ENCODE measurements around the gene CDC14A. TPM values are rescaled to one million over a fixed set of nuclear protein-coding genes. Genes with fewer than 3 reads are reported as not detected.

Gene CDC14A
- total RNA-seq, 1 experiment from 2014 or later, result 11.1 TPM

- TF ChIP-seq ZSCAN18 (CRISPR knock-in tag; IDR thresholded peaks at IDR 0.05) (no peak), MXD4 (CRISPR knock-in tag; IDR thresholded peaks at IDR 0.05; ENCODE audit: borderline replicate concordance) (no peak), NR1H2 (CRISPR knock-in tag; IDR thresholded peaks at IDR 0.05) (no peak), AR (CRISPR knock-in tag; IDR thresholded peaks at IDR 0.05) (no peak), NFE2L1 (CRISPR knock-in tag; IDR thresholded peaks at IDR 0.05) (no peak), FOXP1 (CRISPR knock-in tag; IDR thresholded peaks at IDR 0.05; ENCODE audit: borderline replicate concordance) (no peak), EMX1 (CRISPR knock-in tag; IDR thresholded peaks at IDR 0.05) (no peak), SMAD3 (CRISPR knock-in tag; IDR thresholded peaks at IDR 0.05; ENCODE audit: borderline replicate concordance) (no peak)
Measured at GRCh38 chr1:100532645-100533044, 180.3 kb downstream of the CDC14A start (continued).

- CTCF ChIA-PET, result interaction anchor here (1.3 kb wide), 1 partner anchor 8 kb away, joined by 5 read pairs; no protein-coding TSS in a partner anchor
- no peaks in the 10 kb centered on the region for H3K36me3 Mint-ChIP-seq
- POLR2A ChIA-PET, result no interaction called here
- no peak for ATAC-seq
- no peaks in the 10 kb centered on the region for H3K9me3 Mint-ChIP-seq
- no peak overlapping the region for H3K4me3 Mint-ChIP-seq
- H3K27me3 Mint-ChIP-seq (ENCODE audit: low read depth), result peaks cover 55% of the 10 kb centered on the region
- peaks cover 15% of the 10 kb centered on the region for H3K4me1 Mint-ChIP-seq
- no peak overlapping the region for H3K27ac Mint-ChIP-seq
- DNase-seq (ENCODE audit: low spot score), result no peak
- TF ChIP-seq AR (CRISPR knock-in tag; IDR thresholded peaks at IDR 0.05) (no peak), E2F1 (CRISPR knock-in tag; IDR thresholded peaks at IDR 0.05) (no peak), ZNF423 (CRISPR knock-in tag; IDR thresholded peaks at IDR 0.05) (no peak), CREM (CRISPR knock-in tag; IDR thresholded peaks at IDR 0.05) (no peak), ATF2 (CRISPR knock-in tag; IDR thresholded peaks at IDR 0.05; ENCODE audit: borderline replicate concordance, low read depth) (no peak), E2F4 (CRISPR knock-in tag; IDR thresholded peaks at IDR 0.05; ENCODE audit: borderline replicate concordance, low read depth) (no peak), MXD4 (CRISPR knock-in tag; IDR thresholded peaks at IDR 0.05; ENCODE audit: borderline replicate concordance) (no peak), MYBL2 (CRISPR knock-in tag; IDR thresholded peaks at IDR 0.05) (no peak), ATF6 (CRISPR knock-in tag; IDR thresholded peaks at IDR 0.05) (no peak), TEAD4 (CRISPR knock-in tag; IDR thresholded peaks at IDR 0.05) (no peak), TP53 (CRISPR knock-in tag; IDR thresholded peaks at IDR 0.05) (no peak), NFATC4 (CRISPR knock-in tag; IDR thresholded peaks at IDR 0.05) (no peak), ZNF263 (CRISPR knock-in tag; IDR thresholded peaks at IDR 0.05; ENCODE audit: low read depth) (no peak), SMAD3 (CRISPR knock-in tag; IDR thresholded peaks at IDR 0.05; ENCODE audit: borderline replicate concordance) (no peak), EMX1 (CRISPR knock-in tag; IDR thresholded peaks at IDR 0.05) (no peak), TEAD1 (CRISPR knock-in tag; IDR thresholded peaks at IDR 0.05) (no peak), TCF7 (CRISPR knock-in tag; IDR thresholded peaks at IDR 0.05; ENCODE audit: low read depth) (no peak), MAX (CRISPR knock-in tag; IDR thresholded peaks at IDR 0.05) (no peak)
Measured at GRCh38 chr1:100535264-100535663, 183.0 kb downstream of the CDC14A start.
